Transverse colon (tissue), 4 donors: Measurements from ENCODE around the gene TMEM131L.

Source experiments
- POLR2A ChIP-seq: fragments of 450-650 bp; IDR thresholded peaks from one replicate; pipeline ENCODE4 v1.6.1; 2016; ENCODE audit warnings: antibody characterized with exemption, mild to moderate bottlenecking, moderate library complexity
- POLR2AphosphoS5 ChIP-seq, 3 donors: sonication (generic); formaldehyde crosslinking; IDR thresholded peaks; one replicate each; pipeline ENCODE4 v1.6.1; 2016; ENCODE audit warnings: antibody characterized with exemption in 3 of 3
- TF ChIP-seq, protein P1 (sequence below), 5 experiments: fragments of 200-600 bp in 3 of 5; fragments of 450-650 bp in 2 of 5; sonication (generic) in 3 of 5; IDR thresholded peaks; 1 replicate in 2 of 5; 2 replicates in 3 of 5; pipeline ENCODE4 v1.5.1; 2016 to 2017; ENCODE audit warnings: antibody characterized with exemption in 5 of 5, inconsistent platforms in 3 of 5, mild to moderate bottlenecking in 2 of 5, moderate library complexity in 1 of 5

- TF ChIP-seq, protein P1, sequence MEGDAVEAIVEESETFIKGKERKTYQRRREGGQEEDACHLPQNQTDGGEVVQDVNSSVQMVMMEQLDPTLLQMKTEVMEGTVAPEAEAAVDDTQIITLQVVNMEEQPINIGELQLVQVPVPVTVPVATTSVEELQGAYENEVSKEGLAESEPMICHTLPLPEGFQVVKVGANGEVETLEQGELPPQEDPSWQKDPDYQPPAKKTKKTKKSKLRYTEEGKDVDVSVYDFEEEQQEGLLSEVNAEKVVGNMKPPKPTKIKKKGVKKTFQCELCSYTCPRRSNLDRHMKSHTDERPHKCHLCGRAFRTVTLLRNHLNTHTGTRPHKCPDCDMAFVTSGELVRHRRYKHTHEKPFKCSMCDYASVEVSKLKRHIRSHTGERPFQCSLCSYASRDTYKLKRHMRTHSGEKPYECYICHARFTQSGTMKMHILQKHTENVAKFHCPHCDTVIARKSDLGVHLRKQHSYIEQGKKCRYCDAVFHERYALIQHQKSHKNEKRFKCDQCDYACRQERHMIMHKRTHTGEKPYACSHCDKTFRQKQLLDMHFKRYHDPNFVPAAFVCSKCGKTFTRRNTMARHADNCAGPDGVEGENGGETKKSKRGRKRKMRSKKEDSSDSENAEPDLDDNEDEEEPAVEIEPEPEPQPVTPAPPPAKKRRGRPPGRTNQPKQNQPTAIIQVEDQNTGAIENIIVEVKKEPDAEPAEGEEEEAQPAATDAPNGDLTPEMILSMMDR (IDR thresholded peaks at IDR 0.05), result no peak
- TF ChIP-seq POLR2AphosphoS5 (IDR thresholded peaks at IDR 0.05), result no peak
- TF ChIP-seq POLR2A, result no peak
These were observed 189.8 kb downstream of the TMEM131L start for GRCh38 chr4:153655928-153656327.
